ENCODE measurements around the gene RALB. TPM values are rescaled to one million over a fixed set of nuclear protein-coding genes. Genes with fewer than 3 reads are reported as not detected.
"Not testable (repeated sequence)": the region's sequence is repeated elsewhere in the genome, so short reads cannot be mapped to it uniquely, and the experiment has no call there.

Gene RALB
- total RNA-seq, 4 donors from 2014 or later: 20.1 to 45.0 (median 30.4) TPM

DNA sequence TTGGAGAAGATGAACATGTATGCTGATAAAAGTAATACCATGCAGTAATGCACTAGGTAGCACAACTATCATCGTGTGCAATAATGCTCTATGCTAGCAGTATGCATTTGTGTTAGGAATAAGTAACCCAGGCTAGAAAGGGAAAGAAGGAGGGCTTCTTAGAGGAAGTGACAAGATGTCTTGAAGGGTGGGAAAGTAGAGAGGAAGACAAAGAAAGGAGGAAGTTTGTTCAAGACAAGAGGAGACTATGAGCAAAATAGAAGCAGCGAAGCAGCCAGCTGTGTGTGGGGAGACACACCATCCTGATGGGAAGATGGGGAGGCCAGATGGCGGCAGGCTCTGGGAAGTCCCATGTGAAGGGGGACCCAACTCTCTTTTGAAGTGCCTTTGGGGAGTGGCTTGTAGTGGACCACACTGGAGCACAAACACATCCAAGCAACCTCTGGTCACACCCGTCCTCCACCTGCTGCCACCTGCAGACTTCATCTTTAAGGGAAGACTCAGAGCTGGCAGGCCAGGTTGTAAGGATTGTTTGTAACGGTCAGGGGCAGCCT, 53.4 kb downstream of the RALB start:
- no peak for ATAC-seq
- no peaks in the 10 kb centered on the region for H3K27me3 ChIP-seq
- in situ Hi-C loops (cut with MboI; ENCODE audit: low sequenced_read_pairs in 4 of 4) (loop anchor here in 1 of 4 donors (25.0 kb wide), 1 partner anchor 194 kb away; no protein-coding TSS in a partner anchor), intact Hi-C loops (cut with DNase I; ENCODE audit: low total_unique reads) (no loop called here)
- H3K9me3 ChIP-seq: no peaks in the 10 kb centered on the region
- H3K36me3 ChIP-seq: no peaks in the 10 kb centered on the region
- H3K4me3 ChIP-seq: no peak overlapping the region
- no peak for DNase-seq
- no peaks in the 10 kb centered on the region for H3K4me1 ChIP-seq
- no peak for TF ChIP-seq POLR2A (IDR thresholded peaks at IDR 0.05)
- TF ChIP-seq, protein P1, sequence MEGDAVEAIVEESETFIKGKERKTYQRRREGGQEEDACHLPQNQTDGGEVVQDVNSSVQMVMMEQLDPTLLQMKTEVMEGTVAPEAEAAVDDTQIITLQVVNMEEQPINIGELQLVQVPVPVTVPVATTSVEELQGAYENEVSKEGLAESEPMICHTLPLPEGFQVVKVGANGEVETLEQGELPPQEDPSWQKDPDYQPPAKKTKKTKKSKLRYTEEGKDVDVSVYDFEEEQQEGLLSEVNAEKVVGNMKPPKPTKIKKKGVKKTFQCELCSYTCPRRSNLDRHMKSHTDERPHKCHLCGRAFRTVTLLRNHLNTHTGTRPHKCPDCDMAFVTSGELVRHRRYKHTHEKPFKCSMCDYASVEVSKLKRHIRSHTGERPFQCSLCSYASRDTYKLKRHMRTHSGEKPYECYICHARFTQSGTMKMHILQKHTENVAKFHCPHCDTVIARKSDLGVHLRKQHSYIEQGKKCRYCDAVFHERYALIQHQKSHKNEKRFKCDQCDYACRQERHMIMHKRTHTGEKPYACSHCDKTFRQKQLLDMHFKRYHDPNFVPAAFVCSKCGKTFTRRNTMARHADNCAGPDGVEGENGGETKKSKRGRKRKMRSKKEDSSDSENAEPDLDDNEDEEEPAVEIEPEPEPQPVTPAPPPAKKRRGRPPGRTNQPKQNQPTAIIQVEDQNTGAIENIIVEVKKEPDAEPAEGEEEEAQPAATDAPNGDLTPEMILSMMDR (IDR thresholded peaks at IDR 0.05 in 4 of 5, conservative IDR thresholded peaks at IDR 0.05 in 1 of 5): no peak
- H3K27ac ChIP-seq: no peak overlapping the region

DNA sequence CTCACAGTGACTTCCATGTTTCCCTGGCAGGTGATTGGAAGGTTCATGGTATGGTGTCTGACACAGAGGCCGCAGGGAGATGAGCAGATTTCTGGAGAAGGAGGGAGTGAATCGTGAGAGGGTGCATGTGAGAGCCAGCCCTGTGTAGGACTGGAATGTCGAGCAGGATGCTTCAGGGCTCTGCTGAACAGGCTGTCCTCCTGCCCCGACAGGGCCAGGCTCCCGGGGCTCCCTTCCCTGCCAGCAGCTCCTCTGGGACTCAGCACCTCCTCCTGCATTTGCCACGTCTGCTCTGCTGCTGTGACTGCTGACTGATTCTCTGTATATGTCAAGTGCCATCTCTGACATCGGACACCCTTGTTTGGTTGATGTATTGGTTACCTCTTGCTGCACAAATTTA, 54.8 kb downstream of the RALB start:
- H3K4me1 ChIP-seq: peaks cover 2 to 5% of the 10 kb centered on the region in 2 donors
- H3K27me3 ChIP-seq: no peaks in the 10 kb centered on the region
- TF ChIP-seq POLR2A (IDR thresholded peaks at IDR 0.05): no peak
- TF ChIP-seq, protein P1 (IDR thresholded peaks at IDR 0.05 in 4 of 5, conservative IDR thresholded peaks at IDR 0.05 in 1 of 5): no peak
- no peak overlapping the region for H3K4me3 ChIP-seq
- DNase-seq (no peak), ATAC-seq (no peak)
- no peaks in the 10 kb centered on the region for H3K9me3 ChIP-seq
- intact Hi-C loops (cut with DNase I; ENCODE audit: low total_unique reads): no loop called here
- no peak overlapping the region for H3K27ac ChIP-seq
- H3K36me3 ChIP-seq: no peaks in the 10 kb centered on the region
- in situ Hi-C loops (cut with MboI; ENCODE audit: low sequenced_read_pairs in 4 of 4): loop anchor here in 1 of 4 donors (25.0 kb wide), 1 partner anchor 195 kb away; no protein-coding TSS in a partner anchor

DNA sequence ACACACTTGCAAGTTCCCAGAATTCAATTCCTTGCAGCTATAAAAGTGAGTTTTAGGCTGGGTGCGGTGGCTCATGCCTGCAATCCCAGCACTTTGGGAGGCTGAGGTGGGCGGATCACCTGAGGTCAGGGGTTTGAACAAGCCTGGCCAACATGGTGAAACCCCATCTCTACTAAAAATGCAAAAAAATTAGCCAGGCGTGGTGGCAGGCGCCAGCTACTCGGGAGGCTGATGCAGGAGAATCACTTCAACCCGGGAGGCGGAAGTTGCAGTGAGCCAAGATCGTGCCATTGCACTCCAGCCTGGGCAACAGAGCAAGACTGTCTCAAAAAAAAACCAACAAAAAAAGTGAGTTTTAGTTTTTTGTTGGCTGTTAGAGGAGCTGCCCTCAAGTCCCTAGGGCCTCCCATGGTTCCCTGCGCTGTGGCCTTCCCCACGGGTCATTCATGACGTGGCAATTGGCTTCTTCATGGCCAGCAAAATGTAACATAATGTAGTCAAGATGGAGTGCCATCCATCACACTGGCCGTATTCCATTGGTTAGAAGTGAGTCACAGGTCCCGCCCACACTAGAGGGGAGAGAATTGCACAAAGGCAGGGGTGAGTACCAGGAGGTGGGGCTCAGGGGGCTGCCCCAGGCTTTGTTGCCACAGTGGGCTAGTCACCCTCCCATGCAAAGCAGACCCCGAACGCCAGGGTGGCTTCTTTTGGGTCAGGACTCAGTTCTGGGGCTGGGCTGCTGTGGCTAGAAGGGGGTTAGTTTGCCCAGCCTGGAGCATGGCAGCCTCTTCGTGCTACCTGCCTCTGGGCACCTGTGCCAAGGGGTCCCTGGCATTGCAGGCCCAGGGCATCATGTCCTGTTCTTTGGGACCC, 55.6 kb downstream of the RALB start:
- TF ChIP-seq, protein P1 (IDR thresholded peaks at IDR 0.05 in 4 of 5, conservative IDR thresholded peaks at IDR 0.05 in 1 of 5): no peak

DNA sequence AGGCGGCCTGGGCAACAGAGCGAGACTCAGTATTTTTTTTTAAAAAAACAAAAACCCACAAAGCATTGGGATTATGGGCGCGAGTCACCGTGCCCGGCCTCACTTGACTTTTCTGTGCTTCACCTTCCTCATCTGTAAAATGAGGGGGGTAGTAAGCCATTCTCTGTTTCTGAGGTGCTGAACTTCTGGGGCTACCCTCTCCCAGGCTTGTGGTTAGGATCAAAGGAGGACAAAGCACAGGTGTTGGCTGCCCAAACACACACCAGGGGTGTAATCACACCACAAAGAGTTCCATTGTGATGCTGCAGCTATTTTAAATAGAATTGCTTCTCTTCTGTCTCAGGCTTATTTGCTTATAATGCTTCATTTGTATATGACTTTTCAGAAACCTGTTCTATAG, 57.5 kb downstream of the RALB start:
- in situ Hi-C loops (cut with MboI; ENCODE audit: low sequenced_read_pairs in 4 of 4) (loop anchor here in 1 of 4 donors (25.0 kb wide), 1 partner anchor 198 kb away; no protein-coding TSS in a partner anchor), intact Hi-C loops (cut with DNase I; ENCODE audit: low total_unique reads) (loop anchor here (5.0 to 10.0 kb wide), 2 partner anchors 88 to 295 kb away; partner anchors contain the start of genes EPB41L5 and TMEM185B)
- H3K4me3 ChIP-seq: no peak overlapping the region
- H3K4me1 ChIP-seq: peaks cover 14 to 15% of the 10 kb centered on the region in 2 donors
- H3K27me3 ChIP-seq: no peaks in the 10 kb centered on the region
- ATAC-seq (no peak), DNase-seq (no peak)
- no peaks in the 10 kb centered on the region for H3K9me3 ChIP-seq
- H3K27ac ChIP-seq: no peak overlapping the region
- TF ChIP-seq POLR2A (IDR thresholded peaks at IDR 0.05): no peak
- TF ChIP-seq, protein P1 (IDR thresholded peaks at IDR 0.05 in 4 of 5, conservative IDR thresholded peaks at IDR 0.05 in 1 of 5): no peak
- no peaks in the 10 kb centered on the region for H3K36me3 ChIP-seq

More for the DNA sequence above, 55.6 kb downstream of the RALB start:
- H3K4me1 ChIP-seq: peaks cover 8 to 9% of the 10 kb centered on the region in 2 donors
- H3K27ac ChIP-seq: no peak overlapping the region
- no peaks in the 10 kb centered on the region for H3K9me3 ChIP-seq
- DNase-seq: no peak
- no peaks in the 10 kb centered on the region for H3K36me3 ChIP-seq
- H3K27me3 ChIP-seq: no peaks in the 10 kb centered on the region
- no peak for ATAC-seq
- H3K4me3 ChIP-seq: no peak overlapping the region
- in situ Hi-C loops (cut with MboI; ENCODE audit: low sequenced_read_pairs in 4 of 4): loop anchor here in 1 of 4 donors (25.0 kb wide), 1 partner anchor 196 kb away; no protein-coding TSS in a partner anchor
- intact Hi-C loops (cut with DNase I; ENCODE audit: low total_unique reads): no loop called here

DNA sequence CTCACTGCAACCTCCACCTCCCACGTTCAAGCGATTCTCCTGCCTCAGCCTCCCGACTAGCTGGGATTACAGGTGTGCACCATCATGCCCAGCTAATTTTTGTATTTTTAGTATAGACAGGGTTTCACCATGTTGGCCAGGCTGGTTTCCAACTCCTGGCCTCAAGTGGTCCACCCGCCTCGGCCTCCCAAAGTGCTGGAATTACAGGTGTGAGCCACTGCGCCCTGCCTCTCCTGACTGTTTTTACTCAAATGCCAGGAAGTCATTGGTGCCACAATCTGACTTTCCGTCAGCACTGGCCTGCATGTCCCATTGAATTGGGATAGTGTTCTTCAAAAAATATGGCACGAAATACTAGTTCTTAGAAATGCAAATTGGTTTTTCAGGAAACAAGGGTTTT, 58.2 kb downstream of the RALB start:
- H3K4me3 ChIP-seq, H3K27ac ChIP-seq, DNase-seq, ATAC-seq, H3K9me3 ChIP-seq, H3K27me3 ChIP-seq, H3K36me3 ChIP-seq: not testable (repeated sequence)
- H3K4me1 ChIP-seq: peaks cover 14 to 15% of the 10 kb centered on the region in 2 donors
- in situ Hi-C loops (cut with MboI; ENCODE audit: low sequenced_read_pairs in 4 of 4) (loop anchor here in 1 of 4 donors (25.0 kb wide), 1 partner anchor 199 kb away; no protein-coding TSS in a partner anchor), intact Hi-C loops (cut with DNase I; ENCODE audit: low total_unique reads) (loop anchor here (5.0 to 10.0 kb wide), 2 partner anchors 89 to 296 kb away; partner anchors contain the start of genes EPB41L5 and TMEM185B)
